Heart right ventricle (tissue), 16 donors: Measurements from ENCODE around the gene HDAC1. TPM values are rescaled to one million over a fixed set of nuclear protein-coding genes. Genes with fewer than 3 reads are reported as not detected.

Experiments
- ATAC-seq, 8 donors: fragments of 200-7000 bp; cut with Tn5 transposase; one replicate each; pipeline ENCODE4 v1.9.1; 2020; ENCODE audit warnings: mild to moderate bottlenecking in 8 of 8, moderate library complexity in 8 of 8, moderate number of reproducible peaks in 1 of 8
- DNase-seq, 2 donors: peaks; one replicate each; pipeline ENCODE4 v3.0.0-alpha.2; 2020
- H3K27ac ChIP-seq, 10 donors: fragments of 200-600 bp; sonication (generic) in 2 of 10; one replicate each; pipeline versions ENCODE4 v1.5.0 to v1.8.0; 2020 to 2022; ENCODE audit warnings: mild to moderate bottlenecking in 3 of 10
- H3K27me3 ChIP-seq, 7 donors: fragments of 200-600 bp; one replicate each; pipeline ENCODE4 v1.8.0; 2021 to 2022; ENCODE audit warnings: mild to moderate bottlenecking in 2 of 7
- H3K36me3 ChIP-seq, 9 donors: fragments of 200-600 bp; sonication (generic) in 1 of 9; one replicate each; pipeline versions ENCODE4 v1.5.0 to v1.8.0; 2020 to 2022; ENCODE audit warnings: mild to moderate bottlenecking in 2 of 9
- H3K4me1 ChIP-seq, 9 donors: fragments of 200-600 bp; sonication (generic) in 1 of 9; one replicate each; pipeline versions ENCODE4 v1.5.0 to v1.8.0; 2020 to 2022; ENCODE audit warnings: mild to moderate bottlenecking in 4 of 9
- H3K4me3 ChIP-seq, 10 donors: fragments of 200-600 bp; sonication (generic) in 2 of 10; one replicate each; pipeline versions ENCODE4 v1.5.0 to v1.8.0; 2020 to 2022; ENCODE audit warnings: mild to moderate bottlenecking in 7 of 10, moderate library complexity in 2 of 10
- H3K9me3 ChIP-seq, 11 donors: fragments of 200-600 bp in 10 of 11; sonication (generic) in 2 of 11; one replicate each; pipeline versions ENCODE4 v1.5.0 to v1.8.0; 2013 to 2022; ENCODE audit warnings: mild to moderate bottlenecking in 2 of 11, control low read depth in 1 of 11, moderate library complexity in 1 of 11
- CTCF ChIP-seq, 9 donors: fragments of 200-600 bp; sonication (generic) in 2 of 9; IDR thresholded peaks; one replicate each; pipeline versions ENCODE4 v1.5.0 to v1.8.0; 2021 to 2022; ENCODE audit warnings: antibody characterized with exemption in 9 of 9, mild to moderate bottlenecking in 5 of 9, moderate library complexity in 1 of 9
- WGBS, 2 donors: extraction: QIAGEN DNeasy Blood & Tissue Kit; methylation state at CpG; one replicate each; pipeline ENCODE4 v1.1.7; 2013; ENCODE audit warnings: inconsistent platforms in 1 of 2; 5-methylcytosine and 5-hydroxymethylcytosine counted together
- intact Hi-C, 10 donors: fragments of 100-400 bp; cut with DNase I; formaldehyde crosslinking; loops; one replicate each; pipeline versions ENCODE4 v1.11.1 to v1.14.2; 2022
- polyA plus RNA-seq, 2 donors: library from polyadenylated mRNA; stranded (reverse); fragments of 200-250 nt; gene quantifications; one replicate each; pipeline ENCODE4 v1.2.3, GENCODE V29; 2013
- total RNA-seq, 10 donors: library from RNA; stranded (reverse); fragmentation: NEBNext Ultra II Directional in 3 of 10; extraction: Animal tissue kit (Norgen Biotek cat#: 25700) in 3 of 10; gene quantifications; one replicate each; pipeline versions ENCODE4 v1.2.1 to v1.2.4, GENCODE V29; 2021 to 2023
- donor health status: Arrhythmogenic right ventricular cardiomyopathy.
- donor health status: ischemic (EF 13 %, LVEDD 7.1; RV severe dilation, severe dysfunction).
- donor health status: healthy with polysubstance abuse.
- donor health status: DM: no; HTN: yes; CAD: no.
- donor health status: DM: no; HTN: no; CAD: no.
- donor health status: ischemic (EF 25% LVEDD 6.9; RV normal size, moderate dysfunction).
- donor health status: ischemic (EF 25% LVEDD 5.7; RV mildly dilated, moderate dysfunction).
- donor health status: healthy.
- donor health status: DM: yes; HTN: yes; CAD: no.
- donor health status: Ischemic cardiomyopathy.
- donor health status: ischemic (EF 35%, LVEDD 5.7; RV mildly dilated, moderate dysfunction).
- donor health status: nonischemic (EF 11% LVEDD 7.7; RV severe dilation, severe dysfunction).
- donor health status: DM: yes; HTN: yes; CAD: no.
- donor health status: PGD.
- donor health status: ischemic (EF 29% LVEDD 5.4; RV normal size, mild dysfunction).
- donor health status: nonischemic (EF 23%, LVEDD 6.1; RV moderate dilation, normal function).

HDAC1 gene
- total and polyA plus RNA-seq, 12 donors = 27.5 to 43.5 (median 33.0) TPM

- Histone ChIP-seq H3K4me3 (no peak overlapping the region), H3K27me3 (no peaks in the 10 kb centered on the region), H3K27ac (no peak overlapping the region), H3K4me1 (peaks cover 0 to 24% (median 8%) of the 10 kb centered on the region in 9 donors), H3K36me3 (peaks cover 0 to 21% (median 0%) of the 10 kb centered on the region in 9 donors), H3K9me3 (no peaks in the 10 kb centered on the region)
- intact Hi-C loops = loop anchor here in 2 of 10 donors (5.0 to 10.0 kb wide), 2 partner anchors 90 to 97 kb away; partner anchors contain the start of genes EIF3I (in 1 of the 2) and TMEM234 (in 1 of the 2)
- TF ChIP-seq CTCF (IDR thresholded peaks at IDR 0.05) = no peak
- WGBS, 2 donors = 54 to 59% methylated on average over 2 of the region's 2 CpGs
- no peak for ATAC-seq
- no peak for DNase-seq
These were observed 20.0 kb downstream of the HDAC1 start for GRCh38 chr1:32311709-32312393.

GRCh38 chr1:32316903-32317277 lies 25.0 kb downstream of the HDAC1 start:
- Histone ChIP-seq H3K4me1 (peaks cover 0 to 23% (median 11%) of the 10 kb centered on the region in 9 donors), H3K36me3 (peaks cover 0 to 55% (median 9%) of the 10 kb centered on the region in 9 donors), H3K27ac (no peak overlapping the region), H3K4me3 (no peak overlapping the region), H3K27me3 (no peaks in the 10 kb centered on the region), H3K9me3 (no peaks in the 10 kb centered on the region)
- WGBS, 2 donors = 71 to 81% methylated on average over 3 of the region's 3 CpGs
- no peak for ATAC-seq
- DNase-seq = no peak
- TF ChIP-seq CTCF (IDR thresholded peaks at IDR 0.05) = no peak
- intact Hi-C loops = loop anchor here in 5 of 10 donors (5.0 to 10.0 kb wide), 3 partner anchors 75 to 102 kb away; partner anchors contain the start of genes EIF3I (in 4 of the 5) and TMEM234 (in 4 of the 5)

GRCh38 chr1:32318127-32318869 lies 26.4 kb downstream of the HDAC1 start:
- peaks cover 0 to 65% (median 9%) of the 10 kb centered on the region in 9 donors for H3K36me3 ChIP-seq
- DNase-seq = no peak
- no peaks in the 10 kb centered on the region for H3K27me3 ChIP-seq
- no peak overlapping the region for H3K4me3 ChIP-seq
- no peak for ATAC-seq
- 96% methylated on average over 10 of the region's 10 CpGs for WGBS, 2 donors
- no peaks in the 10 kb centered on the region for H3K9me3 ChIP-seq
- no peak for TF ChIP-seq CTCF (IDR thresholded peaks at IDR 0.05)
- H3K4me1 ChIP-seq = peaks cover 0 to 30% (median 11%) of the 10 kb centered on the region in 9 donors
- intact Hi-C loops = loop anchor here in 5 of 10 donors (5.0 to 10.0 kb wide), 3 partner anchors 76 to 103 kb away; partner anchors contain the start of genes EIF3I (in 4 of the 5) and TMEM234 (in 4 of the 5)
- H3K27ac ChIP-seq = no peak overlapping the region

- H3K27ac ChIP-seq = peak overlapping the region in 3 of 10 donors; percentile 34 to 44 (median 37)
- H3K27me3 ChIP-seq = no peaks in the 10 kb centered on the region
- 51 to 61% methylated on average over 5 of the region's 5 CpGs for WGBS, 2 donors
- H3K36me3 ChIP-seq = peaks cover 0 to 88% (median 17%) of the 10 kb centered on the region in 9 donors
- no peak for DNase-seq
- intact Hi-C loops = loop anchor here in 1 of 10 donors (10.0 kb wide), 1 partner anchor 97 kb away; the partner anchor contains the start of genes EIF3I and TMEM234
- peaks cover 0 to 15% (median under 1%) of the 10 kb centered on the region in 9 donors for H3K4me1 ChIP-seq
- no peaks in the 10 kb centered on the region for H3K9me3 ChIP-seq
- TF ChIP-seq CTCF (IDR thresholded peaks at IDR 0.05) = no peak
- no peak overlapping the region for H3K4me3 ChIP-seq
- ATAC-seq = peak in 1 of 8 donors; percentile 29
These were observed 29.9 kb downstream of the HDAC1 start for GRCh38 chr1:32321712-32322291.
